Activated CD4-positive, CD25-positive, alpha-beta regulatory T cell treated with anti-CD3 and anti-CD28 coated beads, Interleukin-2, amount 50 U/mL, for 72 hours (primary cell): ENCODE measurements around the gene U2AF1.
"Not testable (repeated sequence)": the region's sequence is repeated elsewhere in the genome, so short reads cannot be mapped to it uniquely, and the experiment has no call there.

Source experiments
- DNase-seq: peaks from one replicate; pipeline ENCODE4 v3.0.0; 2021

U2AF1 gene

GRCh38 chr21:43076023-43076637, 31.2 kb downstream of the U2AF1 start:
- not testable (repeated sequence) for DNase-seq

- not testable (repeated sequence) for DNase-seq
Observed at GRCh38 chr21:43075170-43076022, 32.0 kb downstream of the U2AF1 start, which contains the start of gene CBS. CBS (minus strand) TSS chr21:43075835; CDS start chr21:43072193, 3,642 bp downstream.

DNA sequence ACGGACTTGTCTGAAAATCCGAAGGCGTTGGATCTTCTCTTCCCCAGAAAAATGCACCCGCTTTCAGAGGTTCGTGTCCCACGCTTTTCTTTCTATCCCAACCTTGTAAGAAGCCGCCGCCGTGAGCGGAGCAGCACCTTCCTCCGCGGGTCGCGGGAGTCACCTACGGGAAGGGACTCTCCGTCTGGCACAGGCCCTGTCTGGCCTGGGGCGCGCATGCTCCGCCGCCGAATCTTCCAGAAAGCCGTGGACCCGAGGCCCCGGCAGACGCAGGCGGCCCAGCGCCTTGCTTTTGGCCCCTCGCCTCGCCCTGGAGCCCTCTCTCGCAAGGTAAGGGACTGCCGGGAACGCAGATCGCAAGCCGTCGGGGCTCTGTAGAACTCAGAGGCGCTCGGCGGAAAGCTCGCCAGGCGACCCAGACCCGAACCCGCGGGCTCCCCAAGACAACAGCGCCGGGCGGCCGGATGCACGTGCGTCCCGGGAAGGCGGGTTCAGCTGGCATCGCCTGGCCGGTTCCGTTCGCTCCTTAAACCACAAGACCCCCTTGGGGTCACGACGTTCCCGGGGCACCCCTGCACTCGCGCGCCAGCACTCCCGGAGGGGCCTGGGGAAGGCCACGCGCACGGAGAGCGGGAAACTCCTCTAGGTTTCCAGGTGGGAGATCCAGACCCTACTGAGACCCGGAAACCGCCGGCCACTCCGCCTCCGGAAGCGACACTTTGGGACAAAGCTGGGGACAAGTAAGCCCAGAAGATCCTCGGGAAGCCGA, 32.8 kb downstream of the U2AF1 start:
- DNase-seq: not testable (repeated sequence)

GRCh38 chr21:43072742-43073141, 34.6 kb downstream of the U2AF1 start:
- not testable (repeated sequence) for DNase-seq

DNA sequence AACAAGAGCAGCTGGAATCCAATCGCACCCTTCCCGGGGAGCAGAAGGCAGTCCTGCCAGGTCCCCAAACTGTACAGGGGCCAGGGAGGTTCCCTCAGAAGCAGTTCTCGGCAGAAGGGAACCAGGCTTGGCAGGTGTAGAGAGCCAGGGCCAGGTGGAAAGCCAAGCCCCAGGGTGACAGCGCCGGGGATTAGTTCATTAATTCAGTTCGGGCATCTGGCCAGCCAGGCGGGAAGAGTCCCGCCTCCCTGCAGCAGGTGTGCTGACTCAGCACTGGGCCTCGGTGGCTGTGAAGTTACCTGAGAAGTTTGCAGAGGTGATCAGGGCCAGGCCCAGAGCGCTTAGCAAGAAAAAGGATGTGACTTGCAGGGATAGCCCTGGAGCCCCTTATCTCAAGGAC, 37.7 kb downstream of the U2AF1 start:
- not testable (repeated sequence) for DNase-seq

DNA sequence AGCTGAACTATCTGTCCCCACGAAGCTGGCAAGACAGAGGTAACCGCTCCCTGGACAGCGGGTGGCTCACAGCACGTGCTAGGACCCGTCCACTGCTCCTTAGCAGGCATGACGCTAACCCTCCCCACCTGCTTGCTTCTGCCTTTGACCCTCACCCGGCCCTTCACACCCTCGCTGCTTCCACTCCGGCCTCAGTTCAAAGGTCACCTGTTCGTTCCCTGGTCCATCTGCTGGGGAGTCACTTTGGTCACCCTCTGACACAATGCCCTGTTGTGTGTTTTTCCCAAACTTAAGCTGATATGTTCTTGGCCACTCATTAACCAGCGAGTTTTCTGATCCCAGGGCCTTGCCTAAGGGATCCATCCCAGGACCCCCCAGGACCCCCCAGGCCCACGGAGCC, 39.3 kb downstream of the U2AF1 start:
- DNase-seq: not testable (repeated sequence)

GRCh38 chr21:43066690-43067089, 40.7 kb downstream of the U2AF1 start:
- DNase-seq: not testable (repeated sequence)

DNA sequence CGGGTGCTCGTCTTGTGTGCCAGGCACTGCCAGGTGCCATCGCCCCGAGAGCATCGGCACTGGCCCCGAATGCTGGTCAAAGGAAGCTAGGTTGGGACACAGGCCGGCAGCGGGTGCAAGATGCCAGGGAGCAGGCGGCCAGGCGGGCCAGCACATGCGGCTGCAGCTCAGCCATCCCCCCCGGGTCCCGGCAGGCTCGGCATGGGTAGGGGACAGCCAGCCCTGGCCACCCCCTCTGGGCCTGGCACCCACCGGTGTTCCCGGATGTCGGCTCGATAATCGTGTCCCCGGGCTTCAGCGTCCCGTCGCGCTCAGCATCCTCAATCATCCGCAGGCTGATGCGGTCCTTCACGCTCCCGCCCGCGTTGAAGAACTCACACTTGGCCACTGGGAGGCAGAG, 41.4 kb downstream of the U2AF1 start:
- not testable (repeated sequence) for DNase-seq

- DNase-seq: not testable (repeated sequence)
Observed at GRCh38 chr21:43064265-43064917, 43.0 kb downstream of the U2AF1 start.

GRCh38 chr21:43062955-43063664, 44.3 kb downstream of the U2AF1 start:
- not testable (repeated sequence) for DNase-seq

DNA sequence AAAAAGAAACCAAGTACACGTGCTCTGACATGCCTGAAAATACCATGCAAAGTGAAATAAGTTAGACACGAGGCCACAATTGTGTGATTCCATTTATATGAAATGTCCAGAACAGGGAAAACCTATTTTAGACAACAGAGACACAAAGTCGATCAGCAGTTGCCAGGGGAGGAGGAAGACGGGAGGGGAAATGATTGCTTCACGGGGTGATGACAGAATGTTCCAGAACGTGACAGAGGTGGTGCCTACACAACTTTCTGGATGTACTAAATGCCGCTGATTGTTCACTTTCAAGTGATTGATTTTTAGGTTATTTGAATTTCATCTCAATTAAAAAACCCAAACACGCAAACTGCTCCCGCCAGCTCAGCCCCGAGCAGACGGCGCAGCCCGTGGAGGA, 54.3 kb downstream of the U2AF1 start:
- not testable (repeated sequence) for DNase-seq

- DNase-seq: not testable (repeated sequence)
Observed at GRCh38 chr21:43045876-43046821, 61.2 kb downstream of the U2AF1 start.

DNA sequence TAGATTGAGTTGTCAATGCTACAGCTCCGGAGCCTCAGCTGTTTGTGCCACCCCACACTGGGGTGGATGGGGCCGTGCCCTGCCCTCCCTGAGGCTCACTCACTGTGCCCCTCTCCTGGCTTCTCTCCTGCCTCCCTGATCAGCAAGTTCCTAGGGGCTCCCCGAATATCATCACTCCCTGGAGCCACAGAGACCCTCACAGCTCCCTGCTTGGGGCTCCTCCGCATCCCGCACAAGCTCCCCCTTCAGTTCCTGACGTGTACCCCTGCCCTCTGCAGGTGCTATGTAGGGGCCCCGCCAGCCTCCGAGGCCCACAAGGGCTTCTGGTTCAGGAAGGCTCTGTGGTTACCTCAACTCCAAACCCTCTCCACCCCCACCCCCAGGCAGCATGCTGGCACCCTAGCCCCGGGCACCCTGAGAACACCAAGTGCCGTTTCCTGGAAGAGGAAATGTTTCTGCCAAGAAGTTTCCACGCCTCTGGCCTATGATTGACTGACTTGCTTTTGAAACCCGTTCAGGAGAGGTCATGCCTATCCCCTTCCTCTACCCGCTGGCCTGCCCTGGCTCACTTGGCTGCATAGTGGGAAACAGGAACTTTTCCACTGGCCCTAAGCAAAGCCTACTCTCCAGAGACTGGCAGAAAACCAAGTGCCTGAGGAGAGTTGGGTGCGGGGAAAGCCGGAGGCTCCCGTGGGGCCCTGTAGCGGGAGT, 62.0 kb downstream of the U2AF1 start:
- DNase-seq: peak; percentile 35

DNA sequence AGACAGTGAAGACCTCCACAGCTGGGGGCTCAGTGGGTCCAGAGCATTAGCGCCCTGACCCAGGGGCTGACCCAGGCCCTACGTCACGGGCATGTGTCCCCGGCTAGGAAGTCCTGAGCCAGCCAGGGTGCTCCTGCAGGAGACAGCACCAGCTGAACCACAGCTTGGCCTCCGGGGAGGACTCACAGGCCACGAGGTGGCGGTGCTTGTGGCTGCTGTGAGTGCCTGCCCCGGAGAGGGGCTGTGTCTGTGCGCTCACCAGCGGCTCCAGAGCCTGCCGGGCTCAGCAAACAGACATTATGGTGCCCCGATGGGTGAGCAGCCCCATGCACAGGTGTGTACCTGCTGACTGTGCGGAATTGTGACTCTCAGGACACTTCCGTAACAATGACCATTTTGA, 62.8 kb downstream of the U2AF1 start:
- DNase-seq: not testable (repeated sequence)

DNA sequence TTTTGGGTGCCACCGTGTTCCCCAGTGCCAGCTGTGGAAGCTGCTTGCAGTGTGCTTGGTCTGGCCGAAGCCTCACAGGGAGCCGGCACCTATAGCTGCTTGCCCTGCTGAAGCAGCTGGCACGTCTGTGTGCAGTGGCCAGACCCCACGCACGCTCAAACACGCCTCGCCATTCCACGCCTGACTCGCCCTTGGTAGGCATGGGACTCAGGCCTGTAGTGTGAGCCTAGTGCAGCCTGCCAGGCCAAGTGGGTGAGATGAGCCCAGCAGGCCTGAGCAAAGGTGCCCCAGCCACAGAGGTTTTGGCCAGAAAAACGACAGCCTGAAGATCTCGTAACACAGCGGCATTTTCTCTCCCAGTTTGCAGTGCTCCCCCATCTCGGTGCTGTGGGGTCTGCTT, 64.1 kb downstream of the U2AF1 start:
- DNase-seq: not testable (repeated sequence)
